HEK293T (cell line): Measurements from ENCODE around the gene IKZF1.

Experiments used
- BHLHE40 ChIP-seq: fragments of 450-650 bp; IDR thresholded peaks from 2 replicates; pipeline ENCODE4 v1.6.1; 2016; ENCODE audit warnings: mild to moderate bottlenecking, moderate library complexity, borderline replicate concordance
- CTBP1 ChIP-seq: fragments of 450-650 bp; IDR thresholded peaks from 2 replicates; pipeline ENCODE4 v1.6.1; 2016; ENCODE audit warnings: borderline replicate concordance
- ELF4 ChIP-seq: fragments of 450-650 bp; IDR thresholded peaks from 2 replicates; pipeline ENCODE4 v1.6.1; 2017; ENCODE audit warnings: antibody characterized with exemption
- L3MBTL2 ChIP-seq: fragments of 450-650 bp; conservative IDR thresholded peaks from 2 replicates; pipeline ENCODE4 v1.6.1; 2016; ENCODE audit warnings: mild to moderate bottlenecking
- SP1 ChIP-seq: fragments of 450-650 bp; IDR thresholded peaks from 2 replicates; pipeline ENCODE4 v1.6.1; 2017
- TF ChIP-seq, protein P1 (sequence below): fragments of 450-650 bp; IDR thresholded peaks from 2 replicates; pipeline ENCODE4 v1.6.1; 2016

GRCh38 chr7:50362142-50362541 lies 57.6 kb downstream of the IKZF1 start:
- TF ChIP-seq ELF4 (no peak), CTBP1 (no peak), L3MBTL2 (no peak), SP1 (no peak), BHLHE40 (no peak)
- TF ChIP-seq, protein P1, sequence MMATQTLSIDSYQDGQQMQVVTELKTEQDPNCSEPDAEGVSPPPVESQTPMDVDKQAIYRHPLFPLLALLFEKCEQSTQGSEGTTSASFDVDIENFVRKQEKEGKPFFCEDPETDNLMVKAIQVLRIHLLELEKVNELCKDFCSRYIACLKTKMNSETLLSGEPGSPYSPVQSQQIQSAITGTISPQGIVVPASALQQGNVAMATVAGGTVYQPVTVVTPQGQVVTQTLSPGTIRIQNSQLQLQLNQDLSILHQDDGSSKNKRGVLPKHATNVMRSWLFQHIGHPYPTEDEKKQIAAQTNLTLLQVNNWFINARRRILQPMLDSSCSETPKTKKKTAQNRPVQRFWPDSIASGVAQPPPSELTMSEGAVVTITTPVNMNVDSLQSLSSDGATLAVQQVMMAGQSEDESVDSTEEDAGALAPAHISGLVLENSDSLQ, result no peak
